Left ventricle myocardium inferior (tissue), 1 donor: ENCODE results near the gene SLC25A21. TPM values are rescaled to one million over a fixed set of nuclear protein-coding genes. Genes with fewer than 3 reads are reported as not detected.

Experiments used
- DNase-seq: peaks from one replicate; pipeline ENCODE4 v3.0.0-alpha.2; 2020
- H3K27ac ChIP-seq: fragments of 200-600 bp; replicated peaks from 2 replicates; pipeline ENCODE4 v1.8.0; 2021
- H3K27me3 ChIP-seq: fragments of 200-600 bp; 2 replicates; pipeline ENCODE4 v1.8.0; 2021; ENCODE audit warnings: low read depth
- H3K36me3 ChIP-seq: fragments of 200-600 bp; 2 replicates; pipeline ENCODE4 v1.8.0; 2021
- H3K4me1 ChIP-seq: fragments of 200-600 bp; 2 replicates; pipeline ENCODE4 v1.8.0; 2021
- H3K4me3 ChIP-seq: fragments of 200-600 bp; 2 replicates; pipeline ENCODE4 v1.8.0; 2021; ENCODE audit warnings: mild to moderate bottlenecking, moderate library complexity
- H3K9me3 ChIP-seq: fragments of 200-600 bp; replicated peaks from 2 replicates; pipeline ENCODE4 v1.8.0; 2021
- CTCF ChIP-seq: fragments of 200-600 bp; IDR thresholded peaks from 2 replicates; pipeline ENCODE4 v1.8.0; 2021; ENCODE audit warnings: antibody characterized with exemption, mild to moderate bottlenecking, borderline replicate concordance
- intact Hi-C: fragments of 100-400 bp; cut with micrococcal nuclease; formaldehyde crosslinking; loops from one replicate; pipeline ENCODE4 v1.11.0; 2022
- total RNA-seq: library from RNA; stranded (reverse); fragmentation: NEBNext Ultra II Directional; extraction: Animal tissue kit (Norgen Biotek cat#: 25700); gene quantifications from one replicate; pipeline ENCODE4 v1.2.1, GENCODE V29; 2021
- donor health status: DM: no; HTN: yes; CAD: no; lungs with severe emphysema.

SLC25A21 gene
- total RNA-seq, 1 donor from 2014 or later: 0.77 TPM

- H3K27me3 ChIP-seq: no peaks in the 10 kb centered on the region
- intact Hi-C loops: no loop called here
- H3K4me3 ChIP-seq: no peak overlapping the region
- H3K36me3 ChIP-seq: no peaks in the 10 kb centered on the region
- no peaks in the 10 kb centered on the region for H3K4me1 ChIP-seq
- no peak for DNase-seq
- TF ChIP-seq CTCF: no peak
- H3K9me3 ChIP-seq: peaks cover 15% of the 10 kb centered on the region
- no peak overlapping the region for H3K27ac ChIP-seq
Measured at GRCh38 chr14:37054144-37054543, 118.3 kb downstream of the SLC25A21 start.

- H3K4me3 ChIP-seq: no peak overlapping the region
- peaks cover 15% of the 10 kb centered on the region for H3K9me3 ChIP-seq
- no peaks in the 10 kb centered on the region for H3K4me1 ChIP-seq
- intact Hi-C loops: no loop called here
- no peaks in the 10 kb centered on the region for H3K27me3 ChIP-seq
- no peak overlapping the region for H3K27ac ChIP-seq
- no peak for TF ChIP-seq CTCF
- no peaks in the 10 kb centered on the region for H3K36me3 ChIP-seq
- DNase-seq: no peak
Measured at GRCh38 chr14:37051680-37052079, 120.7 kb downstream of the SLC25A21 start.

- DNase-seq: no peak
- no peak overlapping the region for H3K4me3 ChIP-seq
- peaks cover 15% of the 10 kb centered on the region for H3K9me3 ChIP-seq
- intact Hi-C loops: no loop called here
- no peaks in the 10 kb centered on the region for H3K27me3 ChIP-seq
- no peak for TF ChIP-seq CTCF
- H3K36me3 ChIP-seq: no peaks in the 10 kb centered on the region
- no peaks in the 10 kb centered on the region for H3K4me1 ChIP-seq
- H3K27ac ChIP-seq: no peak overlapping the region
Measured at GRCh38 chr14:37051153-37051552, 121.3 kb downstream of the SLC25A21 start.

- intact Hi-C loops: no loop called here
- no peak for DNase-seq
Measured at GRCh38 chr14:37048666-37049071, 123.7 kb downstream of the SLC25A21 start.

GRCh38 chr14:37047996-37048395 lies 124.4 kb downstream of the SLC25A21 start:
- no peak overlapping the region for H3K4me3 ChIP-seq
- no peaks in the 10 kb centered on the region for H3K27me3 ChIP-seq
- intact Hi-C loops: no loop called here
- H3K4me1 ChIP-seq: no peaks in the 10 kb centered on the region
- DNase-seq: no peak
- no peaks in the 10 kb centered on the region for H3K9me3 ChIP-seq
- no peak for TF ChIP-seq CTCF
- H3K27ac ChIP-seq: no peak overlapping the region
- no peaks in the 10 kb centered on the region for H3K36me3 ChIP-seq

More at GRCh38 chr14:37048666-37049071, 123.7 kb downstream of the SLC25A21 start:
- no peaks in the 10 kb centered on the region for H3K4me1 ChIP-seq
- H3K27ac ChIP-seq: no peak overlapping the region
- no peak for TF ChIP-seq CTCF
- no peaks in the 10 kb centered on the region for H3K27me3 ChIP-seq
- H3K4me3 ChIP-seq: no peak overlapping the region
- peaks cover 4% of the 10 kb centered on the region for H3K9me3 ChIP-seq
- H3K36me3 ChIP-seq: no peaks in the 10 kb centered on the region

- Histone ChIP-seq H3K4me3 (no peak overlapping the region), H3K9me3 (no peaks in the 10 kb centered on the region), H3K4me1 (no peaks in the 10 kb centered on the region), H3K27me3 (no peaks in the 10 kb centered on the region), H3K27ac (no peak overlapping the region), H3K36me3 (no peaks in the 10 kb centered on the region)
- no peak for DNase-seq
- no peak for TF ChIP-seq CTCF
- intact Hi-C loops: no loop called here
Measured at GRCh38 chr14:37047226-37047625, 125.2 kb downstream of the SLC25A21 start.
